Muscle layer of colon (tissue), 2 donors: ENCODE measurements around the gene KPNB1.

ENCODE experiments used
- H3K27ac ChIP-seq: one replicate; pipeline ENCODE4 v1.7.0; 2013; ENCODE audit warnings: low read depth, mild to moderate bottlenecking, low read length, moderate library complexity
- H3K27me3 ChIP-seq, 2 donors: one replicate each; pipeline ENCODE4 v1.7.0; 2013; ENCODE audit warnings: low read length in 2 of 2, mild to moderate bottlenecking in 2 of 2; ENCODE audit not compliant: insufficient read depth in 2 of 2, control insufficient read depth in 1 of 2
- H3K36me3 ChIP-seq: one replicate; pipeline ENCODE4 v1.7.0; 2013; ENCODE audit warnings: mild to moderate bottlenecking, low read length; ENCODE audit not compliant: insufficient read depth
- H3K4me1 ChIP-seq: one replicate; pipeline ENCODE4 v1.7.0; 2013; ENCODE audit warnings: mild to moderate bottlenecking, low read length; ENCODE audit not compliant: insufficient read depth
- H3K4me3 ChIP-seq, 2 donors: one replicate each; pipeline ENCODE4 v1.7.0; 2013; ENCODE audit warnings: low read length in 2 of 2, low read depth in 1 of 2, mild to moderate bottlenecking in 1 of 2, moderate library complexity in 1 of 2
- H3K9ac ChIP-seq: one replicate; pipeline ENCODE4 v1.7.0; 2013; ENCODE audit warnings: low read length
- H3K9me3 ChIP-seq: one replicate; pipeline ENCODE4 v1.7.0; 2013; ENCODE audit warnings: mild to moderate bottlenecking, low read length
- donor health status: abdominal sarcoma.
- donor health status: Adenocarcinoma of cecum.

The KPNB1 gene

GRCh38 chr17:47684535-47685193 lies 34.9 kb downstream of the KPNB1 start:
- H3K27ac ChIP-seq: no peak overlapping the region
- H3K36me3 ChIP-seq: peaks cover 39% of the 10 kb centered on the region
- H3K9ac ChIP-seq: no peak overlapping the region
- no peaks in the 10 kb centered on the region for H3K9me3 ChIP-seq
- H3K4me3 ChIP-seq: no peak overlapping the region
- peaks cover 4% of the 10 kb centered on the region for H3K4me1 ChIP-seq
- H3K27me3 ChIP-seq: no peaks in the 10 kb centered on the region

- peaks cover 28% of the 10 kb centered on the region for H3K36me3 ChIP-seq
Measured at GRCh38 chr17:47685556-47686275, 36.0 kb downstream of the KPNB1 start.

GRCh38 chr17:47686276-47686635 lies 36.5 kb downstream of the KPNB1 start:
- Histone ChIP-seq H3K36me3 (peaks cover 26% of the 10 kb centered on the region), H3K27me3 (no peaks in the 10 kb centered on the region), H3K4me3 (no peak overlapping the region), H3K27ac (no peak overlapping the region), H3K9me3 (no peaks in the 10 kb centered on the region), H3K9ac (no peak overlapping the region), H3K4me1 (peaks cover 4% of the 10 kb centered on the region)

More at GRCh38 chr17:47685556-47686275, 36.0 kb downstream of the KPNB1 start:
- no peaks in the 10 kb centered on the region for H3K9me3 ChIP-seq
- no peaks in the 10 kb centered on the region for H3K27me3 ChIP-seq
- H3K27ac ChIP-seq: no peak overlapping the region
- H3K4me1 ChIP-seq: peaks cover 4% of the 10 kb centered on the region
- no peak overlapping the region for H3K9ac ChIP-seq
- no peak overlapping the region for H3K4me3 ChIP-seq

- peak overlapping the region; percentile 6 for H3K27ac ChIP-seq
- peaks cover 4% of the 10 kb centered on the region for H3K4me1 ChIP-seq
- peaks cover 23% of the 10 kb centered on the region for H3K36me3 ChIP-seq
- H3K9ac ChIP-seq: no peak overlapping the region
- no peaks in the 10 kb centered on the region for H3K27me3 ChIP-seq
- no peak overlapping the region for H3K4me3 ChIP-seq
- H3K9me3 ChIP-seq: no peaks in the 10 kb centered on the region
Measured at GRCh38 chr17:47686664-47687327, 37.1 kb downstream of the KPNB1 start.

- Histone ChIP-seq H3K9ac (no peak overlapping the region), H3K27ac (no peak overlapping the region), H3K27me3 (no peaks in the 10 kb centered on the region), H3K9me3 (no peaks in the 10 kb centered on the region), H3K4me3 (no peak overlapping the region), H3K36me3 (peaks cover 18% of the 10 kb centered on the region), H3K4me1 (peaks cover 4% of the 10 kb centered on the region)
Measured at GRCh38 chr17:47687328-47687690, 37.6 kb downstream of the KPNB1 start.

GRCh38 chr17:47687748-47688147 lies 38.0 kb downstream of the KPNB1 start:
- H3K36me3 ChIP-seq: peaks cover 14% of the 10 kb centered on the region
- no peak overlapping the region for H3K9ac ChIP-seq
- H3K4me1 ChIP-seq: peaks cover 5% of the 10 kb centered on the region
- no peak overlapping the region for H3K27ac ChIP-seq
- no peak overlapping the region for H3K4me3 ChIP-seq
- H3K27me3 ChIP-seq: no peaks in the 10 kb centered on the region
- H3K9me3 ChIP-seq: no peaks in the 10 kb centered on the region

GRCh38 chr17:47690121-47690520 lies 40.4 kb downstream of the KPNB1 start:
- peaks cover 5% of the 10 kb centered on the region for H3K36me3 ChIP-seq
- H3K9me3 ChIP-seq: no peaks in the 10 kb centered on the region

GRCh38 chr17:47692137-47692894 lies 42.6 kb downstream of the KPNB1 start:
- H3K4me3 ChIP-seq: no peak overlapping the region
- no peak overlapping the region for H3K27ac ChIP-seq
- no peak overlapping the region for H3K9ac ChIP-seq
- H3K4me1 ChIP-seq: peaks cover 12% of the 10 kb centered on the region
- no peaks in the 10 kb centered on the region for H3K9me3 ChIP-seq
- peaks cover 6% of the 10 kb centered on the region for H3K36me3 ChIP-seq
- H3K27me3 ChIP-seq: no peaks in the 10 kb centered on the region

More at GRCh38 chr17:47690121-47690520, 40.4 kb downstream of the KPNB1 start:
- H3K27me3 ChIP-seq: no peaks in the 10 kb centered on the region
- no peak overlapping the region for H3K27ac ChIP-seq
- peaks cover 13% of the 10 kb centered on the region for H3K4me1 ChIP-seq
- H3K9ac ChIP-seq: no peak overlapping the region
- H3K4me3 ChIP-seq: no peak overlapping the region

GRCh38 chr17:47692895-47693730 lies 43.4 kb downstream of the KPNB1 start:
- Histone ChIP-seq H3K9ac (no peak overlapping the region), H3K4me3 (peak overlapping the region; percentile 45 to 57), H3K9me3 (no peaks in the 10 kb centered on the region), H3K27ac (no peak overlapping the region), H3K4me1 (peaks cover 12% of the 10 kb centered on the region), H3K27me3 (no peaks in the 10 kb centered on the region), H3K36me3 (peaks cover 6% of the 10 kb centered on the region)

GRCh38 chr17:47693731-47694580 lies 44.2 kb downstream of the KPNB1 start, which contains the start of gene TBKBP1:
TSS of gene TBKBP1 (plus strand) at chr17:47694161. CDS start at chr17:47696113, 1,952 bp downstream.
- Histone ChIP-seq H3K27me3 (no peaks in the 10 kb centered on the region), H3K27ac (peak within 1 kb of the TSS; percentile 68), H3K9me3 (no peaks in the 10 kb centered on the region), H3K4me3 (peak within 1 kb of the TSS; percentile 73 to 77), H3K36me3 (peaks cover 6% of the 10 kb centered on the region), H3K4me1 (peaks cover 12% of the 10 kb centered on the region), H3K9ac (no peak within 1 kb of the TSS)
